ENCODE data around the gene NPL.

GRCh38 chr1:182803846-182804245 lies 14.3 kb downstream of the NPL start:
- no peak for TF ChIP-seq CTCF (optimal IDR thresholded peaks at IDR 0.05 in 1 of 3, IDR thresholded peaks at IDR 0.05 in 1 of 3, conservative IDR thresholded peaks at IDR 0.05 in 1 of 3; ENCODE audit: extremely low read depth in 1 of 3, insufficient read depth in 2 of 3, low read length in 3 of 3)
- no peak for TF ChIP-seq EZH2 (IDR thresholded peaks at IDR 0.05; ENCODE audit: low read length)

All from keratinocyte (primary cell).